ENCODE measurements around the gene NEMF. TPM values are rescaled to one million over a fixed set of nuclear protein-coding genes. Genes with fewer than 3 reads are reported as not detected.
"Not testable (repeated sequence)": the region's sequence is repeated elsewhere in the genome, so short reads cannot be mapped to it uniquely, and the experiment has no call there.

Gene NEMF, protein sequence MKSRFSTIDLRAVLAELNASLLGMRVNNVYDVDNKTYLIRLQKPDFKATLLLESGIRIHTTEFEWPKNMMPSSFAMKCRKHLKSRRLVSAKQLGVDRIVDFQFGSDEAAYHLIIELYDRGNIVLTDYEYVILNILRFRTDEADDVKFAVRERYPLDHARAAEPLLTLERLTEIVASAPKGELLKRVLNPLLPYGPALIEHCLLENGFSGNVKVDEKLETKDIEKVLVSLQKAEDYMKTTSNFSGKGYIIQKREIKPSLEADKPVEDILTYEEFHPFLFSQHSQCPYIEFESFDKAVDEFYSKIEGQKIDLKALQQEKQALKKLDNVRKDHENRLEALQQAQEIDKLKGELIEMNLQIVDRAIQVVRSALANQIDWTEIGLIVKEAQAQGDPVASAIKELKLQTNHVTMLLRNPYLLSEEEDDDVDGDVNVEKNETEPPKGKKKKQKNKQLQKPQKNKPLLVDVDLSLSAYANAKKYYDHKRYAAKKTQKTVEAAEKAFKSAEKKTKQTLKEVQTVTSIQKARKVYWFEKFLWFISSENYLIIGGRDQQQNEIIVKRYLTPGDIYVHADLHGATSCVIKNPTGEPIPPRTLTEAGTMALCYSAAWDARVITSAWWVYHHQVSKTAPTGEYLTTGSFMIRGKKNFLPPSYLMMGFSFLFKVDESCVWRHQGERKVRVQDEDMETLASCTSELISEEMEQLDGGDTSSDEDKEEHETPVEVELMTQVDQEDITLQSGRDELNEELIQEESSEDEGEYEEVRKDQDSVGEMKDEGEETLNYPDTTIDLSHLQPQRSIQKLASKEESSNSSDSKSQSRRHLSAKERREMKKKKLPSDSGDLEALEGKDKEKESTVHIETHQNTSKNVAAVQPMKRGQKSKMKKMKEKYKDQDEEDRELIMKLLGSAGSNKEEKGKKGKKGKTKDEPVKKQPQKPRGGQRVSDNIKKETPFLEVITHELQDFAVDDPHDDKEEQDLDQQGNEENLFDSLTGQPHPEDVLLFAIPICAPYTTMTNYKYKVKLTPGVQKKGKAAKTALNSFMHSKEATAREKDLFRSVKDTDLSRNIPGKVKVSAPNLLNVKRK
- total RNA-seq, result 10 to 100 TPM; 49.3 to 61.4 TPM
- long read RNA-seq, donor 1, partial matches to known transcripts, result 12 of 15 reads
- long read RNA-seq, donor 1, other reads (novel, unspliced or antisense), result 3 of 15 reads
- long read RNA-seq, donor 2, partial matches to known transcripts, result 68 of 79 reads
- long read RNA-seq, donor 2, other reads (novel, unspliced or antisense), result 11 of 79 reads

DNA sequence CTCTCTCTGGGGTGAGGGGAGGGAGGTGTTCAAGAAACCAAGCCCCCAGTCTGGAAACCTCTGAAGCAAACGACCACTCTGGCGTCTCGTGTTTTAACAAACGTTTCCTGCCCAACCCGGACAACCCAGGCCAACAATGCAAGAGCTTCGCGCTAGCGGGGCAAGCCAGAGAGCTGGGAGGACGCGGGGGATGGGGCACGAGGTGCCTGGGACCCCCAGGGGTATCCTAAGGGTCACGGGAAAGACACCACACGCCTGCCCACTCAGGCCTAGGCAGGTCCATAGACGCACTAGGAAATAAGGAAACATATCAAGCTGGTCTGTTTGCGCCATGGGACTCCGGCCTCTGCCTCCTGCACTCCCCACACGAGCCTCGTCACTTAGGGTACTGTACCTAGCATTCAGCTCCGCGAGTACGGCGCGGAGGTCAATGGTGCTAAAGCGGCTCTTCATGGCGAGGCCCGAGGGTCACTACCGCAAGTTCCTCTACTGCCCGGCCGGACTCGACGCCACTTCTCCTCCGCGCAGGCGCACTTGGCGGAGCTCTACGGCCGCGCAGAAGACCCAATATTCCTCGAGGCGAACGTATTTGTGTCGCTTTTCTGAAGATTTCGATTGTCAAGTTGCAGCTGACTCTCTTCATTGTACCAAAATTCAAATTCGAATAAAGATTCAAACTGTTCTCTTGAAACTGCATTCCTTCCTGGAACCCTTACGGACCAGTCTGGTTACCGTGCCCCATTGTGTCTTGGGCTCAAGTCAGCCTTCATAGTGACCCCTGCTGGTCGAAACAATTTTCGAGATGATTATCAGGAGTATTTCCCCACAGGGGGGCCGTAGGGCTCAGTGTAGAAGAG is at the start of gene NEMF:
NEMF (minus strand) TSS at position 488 of the 857 bp plus-strand sequence; CDS start at position 453, 35 bp downstream.
- intact Hi-C loops (cut with DNase I), result no loop called here
- DNase-seq (ENCODE audit: low spot score), result peak; percentile 96

DNA sequence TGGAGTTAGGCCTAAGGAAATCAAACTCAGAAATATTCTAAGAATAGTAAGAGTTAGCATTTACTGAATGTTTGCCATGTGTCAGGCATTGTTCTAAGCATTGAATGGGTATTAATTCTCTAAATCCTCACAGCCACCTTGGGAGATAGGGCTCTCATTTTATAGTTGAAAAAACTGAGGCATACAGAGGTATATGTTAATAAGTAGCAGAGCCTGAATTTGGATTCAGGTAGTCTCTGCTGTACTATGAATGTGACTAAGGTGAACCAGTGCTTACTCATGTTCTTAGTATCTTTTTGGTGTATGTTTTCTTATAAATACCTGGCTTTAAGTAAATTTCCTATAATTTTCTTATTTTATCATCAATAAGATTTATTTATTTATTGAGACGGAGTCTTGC is 48.4 kb upstream of the NEMF start:
- intact Hi-C loops (cut with DNase I), result no loop called here
- no peak for DNase-seq (ENCODE audit: low spot score)

DNA sequence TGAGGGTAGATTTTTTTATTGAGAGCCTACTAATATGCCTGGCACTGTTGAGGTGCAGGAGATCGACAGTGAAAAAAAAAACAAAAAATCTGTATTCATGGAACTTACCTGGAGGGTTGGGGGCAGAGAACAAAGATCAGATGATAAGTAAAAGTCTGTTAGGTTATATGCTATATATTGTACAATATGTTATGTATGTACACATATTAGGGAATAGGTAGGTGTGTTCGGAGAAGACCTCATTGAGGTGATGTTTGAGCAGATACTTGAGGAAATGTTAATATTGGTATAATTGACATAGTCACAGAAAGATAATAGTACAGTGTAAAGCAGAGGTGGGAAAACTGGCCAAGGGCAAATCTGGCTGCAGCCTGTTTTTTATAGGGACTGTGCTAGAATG is 45.9 kb upstream of the NEMF start:
- DNase-seq (ENCODE audit: low spot score), result no peak

DNA sequence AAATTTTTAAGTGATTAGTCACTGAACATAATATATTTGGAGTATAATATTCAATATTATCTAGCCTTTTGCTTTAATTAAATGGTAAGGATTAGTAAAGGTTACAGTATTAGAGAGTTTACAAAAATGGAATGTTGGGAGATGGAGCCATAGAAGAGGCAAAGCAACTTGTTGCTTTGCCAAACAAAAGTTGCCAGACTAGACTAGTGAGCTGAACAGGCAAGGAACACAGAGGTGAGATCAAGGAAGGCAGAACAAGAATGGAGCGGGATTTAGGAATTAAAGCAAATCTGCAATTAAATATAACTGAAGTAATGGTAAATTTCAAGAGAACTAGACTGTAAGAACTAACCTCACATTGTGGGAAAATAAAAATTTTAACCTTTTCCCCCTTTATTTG is 45.4 kb upstream of the NEMF start:
- intact Hi-C loops (cut with DNase I), result loop anchor here in 1 of 2 donors (10.0 kb wide), 1 partner anchor 107 kb away; no protein-coding TSS in a partner anchor
- no peak for DNase-seq (ENCODE audit: low spot score)

More for the DNA sequence above, 45.9 kb upstream of the NEMF start:
- intact Hi-C loops (cut with DNase I), result loop anchor here in 1 of 2 donors (10.0 kb wide), 1 partner anchor 106 kb away; no protein-coding TSS in a partner anchor

GRCh38 chr14:49897414-49897813 is 44.8 kb upstream of the NEMF start:
- DNase-seq (ENCODE audit: low spot score), result no peak
- intact Hi-C loops (cut with DNase I), result loop anchor here in 1 of 2 donors (10.0 kb wide), 1 partner anchor 107 kb away; no protein-coding TSS in a partner anchor

GRCh38 chr14:49896966-49897365 is 44.4 kb upstream of the NEMF start:
- intact Hi-C loops (cut with DNase I), result loop anchor here in 1 of 2 donors (10.0 kb wide), 1 partner anchor 108 kb away; no protein-coding TSS in a partner anchor
- DNase-seq (ENCODE audit: low spot score), result no peak

DNA sequence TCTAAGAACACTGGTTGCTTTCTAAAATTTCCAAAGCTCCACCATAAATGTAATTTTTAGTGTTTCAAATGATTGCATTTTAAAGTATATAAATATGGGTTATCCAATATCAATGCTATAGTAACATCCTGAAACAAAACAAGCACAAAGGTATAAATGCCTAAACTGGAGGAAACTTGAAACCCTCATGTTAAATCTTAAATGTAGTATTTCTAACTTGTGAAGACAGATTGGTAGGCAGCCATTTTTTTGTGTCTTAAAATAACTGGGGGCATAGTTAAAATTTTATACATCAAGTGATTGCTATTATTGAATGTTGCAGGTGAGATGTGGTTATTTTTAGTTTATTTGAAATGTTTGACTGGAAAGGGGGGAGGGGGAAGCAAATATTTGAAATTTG is 43.7 kb upstream of the NEMF start:
- intact Hi-C loops (cut with DNase I), result loop anchor here in 1 of 2 donors (10.0 kb wide), 1 partner anchor 109 kb away; no protein-coding TSS in a partner anchor
- not testable (repeated sequence) for DNase-seq (ENCODE audit: low spot score)

- DNase-seq (ENCODE audit: low spot score), result no peak
- intact Hi-C loops (cut with DNase I), result loop anchor here in 1 of 2 donors (10.0 kb wide), 1 partner anchor 109 kb away; no protein-coding TSS in a partner anchor
Observed at GRCh38 chr14:49895480-49895879, 42.9 kb upstream of the NEMF start.

DNA sequence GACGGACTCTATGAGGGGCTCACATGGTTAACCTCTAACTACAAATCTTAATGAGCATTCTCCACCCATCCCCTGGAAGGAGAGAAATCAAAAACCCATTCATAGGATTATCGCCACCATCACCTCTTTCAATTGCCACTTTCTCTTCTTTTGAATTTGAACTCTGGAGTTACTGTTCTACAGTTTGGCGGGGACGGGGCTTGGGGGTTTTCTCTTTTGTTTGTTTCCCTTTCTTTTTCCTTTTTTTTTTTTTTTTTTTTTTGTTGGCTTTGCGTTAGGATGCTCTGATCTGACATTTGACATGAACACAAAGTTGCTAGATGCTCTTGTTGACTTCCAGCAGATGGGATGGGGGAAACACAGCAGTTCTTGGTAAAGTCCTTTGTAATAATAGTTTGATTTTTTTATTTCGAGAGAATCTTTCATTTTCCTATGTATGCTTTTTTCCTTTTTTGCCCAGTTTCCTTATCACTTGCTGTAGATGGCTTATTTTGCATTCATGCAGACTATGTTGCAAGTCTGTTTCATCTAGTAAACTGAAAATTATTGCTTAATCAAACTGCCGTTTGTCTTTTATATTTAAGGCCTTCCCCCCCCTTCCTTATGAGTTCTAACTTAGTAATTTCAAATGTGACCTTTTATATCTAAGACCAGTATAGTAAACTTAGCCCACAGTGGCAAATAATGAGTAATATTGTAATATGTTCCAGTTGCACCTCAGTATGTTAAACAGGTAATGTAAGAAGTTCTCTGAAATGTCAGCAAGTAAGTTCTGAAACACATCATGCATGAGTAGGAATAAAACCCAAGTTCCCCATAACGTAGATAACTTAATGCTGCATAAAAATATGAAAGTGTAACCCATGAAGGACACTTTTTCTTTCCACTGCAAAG is 41.9 kb upstream of the NEMF start:
- DNase-seq (ENCODE audit: low spot score), result not testable (repeated sequence)
- intact Hi-C loops (cut with DNase I), result loop anchor here in 1 of 2 donors (10.0 kb wide), 1 partner anchor 110 kb away; no protein-coding TSS in a partner anchor

GRCh38 chr14:49893309-49894213 is 41.0 kb upstream of the NEMF start:
- peak; percentile 91 for DNase-seq (ENCODE audit: low spot score)
- intact Hi-C loops (cut with DNase I), result loop anchor here in 1 of 2 donors (10.0 kb wide), 1 partner anchor 111 kb away; no protein-coding TSS in a partner anchor

DNA sequence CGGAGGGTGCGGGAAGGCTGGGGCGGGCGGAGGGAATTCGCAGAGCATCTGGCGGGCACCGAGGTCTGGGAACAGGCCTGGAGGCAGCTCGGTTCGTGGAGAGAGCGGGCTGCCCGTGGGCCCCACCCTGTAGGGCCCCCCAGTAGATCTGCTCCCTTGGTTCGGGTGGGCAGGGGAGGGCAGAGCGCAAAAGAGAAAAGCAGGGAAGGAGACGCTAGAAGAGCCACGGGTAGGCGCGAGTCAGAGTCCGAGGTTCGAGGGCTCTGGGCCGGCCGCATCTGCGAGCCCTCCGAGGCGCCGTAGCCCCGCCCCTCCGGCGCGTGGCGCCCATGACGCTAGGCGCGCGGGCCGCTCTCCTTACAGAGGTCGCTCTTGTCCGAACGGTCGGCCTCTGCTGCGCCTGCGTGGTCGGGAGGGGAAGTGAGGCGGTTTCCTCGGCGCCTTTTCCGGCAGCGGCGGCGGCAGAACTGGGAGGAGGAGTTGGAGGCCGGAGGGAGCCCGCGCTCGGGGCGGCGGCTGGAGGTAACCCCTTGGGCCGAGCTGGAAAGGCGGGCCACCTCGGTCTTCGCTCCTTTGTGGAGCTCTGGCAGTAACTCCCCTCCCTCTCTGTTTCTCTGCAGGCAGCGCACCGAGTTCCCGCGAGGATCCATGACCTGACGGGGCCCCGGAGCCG is 40.2 kb upstream of the NEMF start, which contains the start of gene ARF6:
ARF6 (plus strand) TSS at position 447 of the 673 bp plus-strand sequence. CDS start 655 bp downstream, outside the sequence.
- intact Hi-C loops (cut with DNase I), result loop anchor here in 1 of 2 donors (10.0 kb wide), 1 partner anchor 112 kb away; no protein-coding TSS in a partner anchor
- DNase-seq (ENCODE audit: low spot score), result peak; percentile 100

DNA sequence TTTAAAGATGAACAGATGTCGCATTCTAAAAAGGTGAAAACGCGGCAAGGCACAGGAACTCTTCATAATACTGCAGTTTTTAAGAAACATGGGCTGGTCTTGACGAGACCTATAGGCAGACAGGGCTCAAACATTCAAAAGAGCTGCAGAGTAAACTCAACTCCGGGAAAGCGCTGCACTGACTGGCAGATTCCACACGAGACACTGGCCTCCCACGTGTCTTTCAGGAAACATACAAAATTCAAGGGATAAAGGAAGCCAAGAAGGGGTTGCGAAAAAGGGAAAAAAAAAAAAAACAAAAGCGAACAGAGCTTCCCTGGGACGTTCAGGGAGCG is 39.7 kb upstream of the NEMF start:
- intact Hi-C loops (cut with DNase I), result loop anchor here in 1 of 2 donors (10.0 kb wide), 1 partner anchor 113 kb away; no protein-coding TSS in a partner anchor
- no peak for DNase-seq (ENCODE audit: low spot score)

- intact Hi-C loops (cut with DNase I), result loop anchor here in 1 of 2 donors (10.0 kb wide), 1 partner anchor 197 kb away; no protein-coding TSS in a partner anchor
- DNase-seq (ENCODE audit: low spot score), result no peak
Observed at GRCh38 chr14:49888293-49888692, 35.7 kb upstream of the NEMF start.

GRCh38 chr14:49886523-49886922 is 33.9 kb upstream of the NEMF start:
- intact Hi-C loops (cut with DNase I), result loop anchor here in 1 of 2 donors (10.0 kb wide), 1 partner anchor 198 kb away; no protein-coding TSS in a partner anchor
- DNase-seq (ENCODE audit: low spot score), result no peak
